Thoracic aorta (tissue), 2 donors: ENCODE measurements around the gene ADI1. TPM values are rescaled to one million over a fixed set of nuclear protein-coding genes. Genes with fewer than 3 reads are reported as not detected.
A peak's percentile ranks its signal among the peaks of the same experiment; 100 is the strongest.

Source experiments
- ATAC-seq: fragments of 150-250 bp; one replicate; pipeline ENCODE4 v1.8.0; 2017; ENCODE audit warnings: low read depth; ENCODE audit not compliant: insufficient number of reproducible peaks, low FRiP score
- DNase-seq: peaks from one replicate; pipeline ENCODE4 v3.0.0-alpha.2; 2020; ENCODE audit warnings: low spot score
- H3K27ac ChIP-seq, 2 donors: fragments of 200-600 bp; sonication (generic); 1 replicate in 1 of 2; 2 replicates in 1 of 2; pipeline ENCODE4 v1.5.1; 2016; ENCODE audit warnings: mild to moderate bottlenecking in 2 of 2, moderate library complexity in 2 of 2
- H3K27me3 ChIP-seq: fragments of 200-600 bp; sonication (generic); replicated peaks from 2 replicates; pipeline ENCODE4 v1.6.0; 2016; ENCODE audit warnings: mild to moderate bottlenecking; ENCODE audit not compliant: insufficient read depth
- H3K36me3 ChIP-seq: fragments of 200-600 bp; sonication (generic); one replicate; pipeline ENCODE4 v1.5.1; 2016
- H3K4me1 ChIP-seq, 2 donors: fragments of 200-600 bp; sonication (generic); 1 replicate in 1 of 2; 2 replicates in 1 of 2; pipeline versions ENCODE4 v1.5.1 to v1.6.0; 2016; ENCODE audit warnings: low read depth in 2 of 2, mild to moderate bottlenecking in 1 of 2; ENCODE audit not compliant: control insufficient read depth in 1 of 2
- H3K4me3 ChIP-seq: fragments of 200-600 bp; sonication (generic); 2 replicates; pipeline ENCODE4 v1.5.1; 2016; ENCODE audit warnings: mild to moderate bottlenecking
- H3K9me3 ChIP-seq: fragments of 200-600 bp; sonication (generic); 2 replicates; pipeline ENCODE4 v1.5.1; 2016
- CTCF ChIP-seq: fragments of 200-600 bp; sonication (generic); IDR thresholded peaks from one replicate; pipeline ENCODE4 v1.5.1; 2019; ENCODE audit warnings: antibody characterized with exemption
- total RNA-seq, 2 donors: library from RNA; depleted of rRNA; stranded (reverse); fragments of >200 nt; gene quantifications; one replicate each; pipeline versions ENCODE4 v1.1.0 to v1.2.3, GENCODE V29; 2016

ADI1 gene
- total RNA-seq, 2 donors from 2014 or later = 120 to 126 TPM

GRCh38 chr2:3472966-3473365, 46.4 kb downstream of the ADI1 start:
- DNase-seq (no peak), ATAC-seq (no peak)
- H3K27me3 ChIP-seq = no peaks in the 10 kb centered on the region
- H3K9me3 ChIP-seq = no peaks in the 10 kb centered on the region
- peak overlapping the region; percentile 91 to 97 for H3K27ac ChIP-seq
- no peak for TF ChIP-seq CTCF
- peaks cover 8% of the 10 kb centered on the region for H3K36me3 ChIP-seq
- H3K4me1 ChIP-seq = peaks cover 24 to 43% of the 10 kb centered on the region in 2 donors
- H3K4me3 ChIP-seq = no peak overlapping the region

- ATAC-seq = no peak
- Histone ChIP-seq H3K27me3 (no peaks in the 10 kb centered on the region), H3K9me3 (no peaks in the 10 kb centered on the region), H3K4me1 (peaks cover 24 to 49% of the 10 kb centered on the region in 2 donors), H3K36me3 (peaks cover 8% of the 10 kb centered on the region), H3K27ac (peak overlapping the region; percentile 91 to 97), H3K4me3 (no peak overlapping the region)
- no peak for DNase-seq
- TF ChIP-seq CTCF = no peak
These were observed 47.0 kb downstream of the ADI1 start for GRCh38 chr2:3472296-3472695.

GRCh38 chr2:3470856-3471737, 48.2 kb downstream of the ADI1 start:
- ATAC-seq (no peak), DNase-seq (no peak)
- Histone ChIP-seq H3K9me3 (no peaks in the 10 kb centered on the region), H3K27me3 (no peaks in the 10 kb centered on the region), H3K4me1 (peaks cover 27 to 61% of the 10 kb centered on the region in 2 donors), H3K36me3 (peaks cover 3% of the 10 kb centered on the region), H3K27ac (peak overlapping the region; percentile 91 to 97), H3K4me3 (peak overlapping the region; percentile 57)
- no peak for TF ChIP-seq CTCF

GRCh38 chr2:3470166-3470651, 49.1 kb downstream of the ADI1 start:
- Histone ChIP-seq H3K36me3 (peaks cover 3% of the 10 kb centered on the region), H3K9me3 (no peaks in the 10 kb centered on the region), H3K27me3 (no peaks in the 10 kb centered on the region), H3K4me1 (peaks cover 32 to 70% of the 10 kb centered on the region in 2 donors), H3K4me3 (peak overlapping the region; percentile 57), H3K27ac (peak overlapping the region; percentile 91 to 97)
- TF ChIP-seq CTCF = no peak
- ATAC-seq (peak; percentile 72), DNase-seq (peak; percentile 57)

GRCh38 chr2:3469486-3469885, 49.8 kb downstream of the ADI1 start:
- DNase-seq (no peak), ATAC-seq (no peak)
- Histone ChIP-seq H3K27ac (peak overlapping the region; percentile 91 to 97), H3K27me3 (no peaks in the 10 kb centered on the region), H3K4me1 (peaks cover 32 to 71% of the 10 kb centered on the region in 2 donors), H3K36me3 (peaks cover 3% of the 10 kb centered on the region), H3K9me3 (no peaks in the 10 kb centered on the region), H3K4me3 (no peak overlapping the region)
- no peak for TF ChIP-seq CTCF
